NB4 (cell line): ENCODE results near the gene MAML2.
"Not testable (repeated sequence)": the region's sequence is repeated elsewhere in the genome, so short reads cannot be mapped to it uniquely, and the experiment has no call there.

ENCODE experiments used
- DNase-seq: peaks from one replicate; pipeline ENCODE4 v3.0.0; 2010; ENCODE audit warnings: low read depth
- H3K4me3 ChIP-seq: one replicate; pipeline ENCODE4 v1.5.1; 2011; ENCODE audit warnings: mild to moderate bottlenecking, low read depth, low read length, moderate library complexity
- CTCF ChIP-seq: IDR thresholded peaks from one replicate; pipeline ENCODE4 v1.5.1; 2012; ENCODE audit warnings: low read depth, low read length
- MAX ChIP-seq: IDR thresholded peaks from 2 replicates; pipeline ENCODE4 v1.6.1; 2011; ENCODE audit warnings: low read depth, low read length
- MYC ChIP-seq: IDR thresholded peaks from 2 replicates; pipeline ENCODE4 v1.6.1; 2011; ENCODE audit warnings: low read depth, low read length
- POLR2A ChIP-seq: IDR thresholded peaks from 2 replicates; pipeline ENCODE4 v1.6.1; 2011; ENCODE audit warnings: mild to moderate bottlenecking; ENCODE audit not compliant: insufficient read length; ENCODE audit errors: extremely low read depth

MAML2 gene

DNA sequence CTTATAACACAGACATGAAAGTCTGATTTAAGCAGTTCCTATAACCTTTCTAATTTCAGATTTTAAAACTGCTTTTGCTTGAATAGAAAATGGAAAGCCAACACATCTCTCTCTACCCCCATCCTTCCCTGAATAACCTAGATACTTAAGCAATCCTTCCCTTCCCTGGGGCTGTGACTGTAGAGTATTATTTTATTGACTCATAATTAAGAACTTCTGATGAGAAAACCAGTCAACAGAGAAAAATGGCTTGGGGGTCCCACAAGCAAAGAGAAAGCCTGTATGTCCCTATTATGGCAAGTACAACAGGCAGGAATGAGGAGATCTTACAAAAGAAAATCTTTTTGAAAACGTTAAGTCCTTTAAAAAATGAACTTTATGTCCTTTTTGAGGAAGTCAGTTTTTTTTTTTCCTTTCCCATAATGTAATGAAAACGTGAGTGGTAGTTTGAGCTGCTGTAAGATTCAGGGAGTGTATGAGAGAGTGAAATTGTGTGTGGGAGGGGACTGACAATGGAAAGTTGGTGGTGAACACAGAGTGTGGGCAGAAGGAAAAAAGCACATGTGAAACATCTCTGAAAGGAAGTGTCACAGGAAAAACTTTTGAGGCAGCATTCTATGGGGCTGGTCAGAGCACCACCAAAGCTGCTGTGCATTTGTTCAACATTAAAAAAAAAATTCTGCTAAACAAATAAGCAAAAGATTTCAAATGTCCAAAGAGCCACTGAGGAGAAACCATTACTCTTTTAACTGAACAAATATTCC is 154.6 kb downstream of the MAML2 start:
- no peak overlapping the region for H3K4me3 ChIP-seq
- peak; percentile 81 for TF ChIP-seq MYC
- peak; percentile 87 for TF ChIP-seq MAX
- no peak for TF ChIP-seq POLR2A
- peak; percentile 77 for DNase-seq

GRCh38 chr11:96187822-96188221 is 155.2 kb downstream of the MAML2 start:
- no peak overlapping the region for H3K4me3 ChIP-seq
- TF ChIP-seq CTCF (no peak), MYC (no peak), MAX (no peak), POLR2A (no peak)
- no peak for DNase-seq

GRCh38 chr11:96186806-96187205 is 156.2 kb downstream of the MAML2 start:
- no peak for DNase-seq
- H3K4me3 ChIP-seq, result no peak overlapping the region
- TF ChIP-seq MYC (no peak), MAX (no peak), CTCF (no peak), POLR2A (no peak)

GRCh38 chr11:96185220-96185768 is 157.7 kb downstream of the MAML2 start:
- no peak overlapping the region for H3K4me3 ChIP-seq
- DNase-seq, result no peak
- no peak for TF ChIP-seq MAX
- no peak for TF ChIP-seq POLR2A
- TF ChIP-seq CTCF, result no peak
- TF ChIP-seq MYC, result no peak

DNA sequence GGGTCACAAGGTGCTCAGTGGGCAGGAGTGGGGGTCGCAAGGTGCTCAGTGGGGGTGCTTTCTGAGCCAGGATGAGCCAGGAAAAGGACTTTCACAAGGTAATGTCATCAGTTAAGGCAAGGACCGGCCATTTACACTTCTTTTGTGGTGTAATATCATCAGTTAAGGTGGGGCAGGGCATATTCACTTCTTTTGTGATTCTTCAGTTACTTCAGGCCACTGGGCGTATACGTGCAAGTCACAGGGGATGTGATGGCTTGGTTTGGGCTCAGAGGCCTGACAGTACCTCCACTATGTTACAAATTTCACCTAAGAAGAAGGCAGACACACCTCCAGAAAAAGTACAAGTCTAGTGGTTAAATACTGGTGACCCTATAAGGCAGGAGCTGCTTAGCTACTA is 162.1 kb downstream of the MAML2 start:
- DNase-seq, result not testable (repeated sequence)

GRCh38 chr11:96180341-96180740 is 162.7 kb downstream of the MAML2 start:
- DNase-seq, result no peak
- no peak overlapping the region for H3K4me3 ChIP-seq
- TF ChIP-seq POLR2A (no peak), MYC (no peak), CTCF (no peak), MAX (no peak)

More for the DNA sequence above, 162.1 kb downstream of the MAML2 start:
- not testable (repeated sequence) for H3K4me3 ChIP-seq
